Activated CD4-positive, alpha-beta T cell treated with anti-CD3 and anti-CD28 coated beads for 4 hours (primary cell): ENCODE results near the gene SHROOM2.
"Not testable (repeated sequence)": the region's sequence is repeated elsewhere in the genome, so short reads cannot be mapped to it uniquely, and the experiment has no call there.

Experiments
- DNase-seq, 2 donors: peaks; one replicate each; pipeline ENCODE4 v3.0.0-alpha.2; 2020

Gene SHROOM2

DNA sequence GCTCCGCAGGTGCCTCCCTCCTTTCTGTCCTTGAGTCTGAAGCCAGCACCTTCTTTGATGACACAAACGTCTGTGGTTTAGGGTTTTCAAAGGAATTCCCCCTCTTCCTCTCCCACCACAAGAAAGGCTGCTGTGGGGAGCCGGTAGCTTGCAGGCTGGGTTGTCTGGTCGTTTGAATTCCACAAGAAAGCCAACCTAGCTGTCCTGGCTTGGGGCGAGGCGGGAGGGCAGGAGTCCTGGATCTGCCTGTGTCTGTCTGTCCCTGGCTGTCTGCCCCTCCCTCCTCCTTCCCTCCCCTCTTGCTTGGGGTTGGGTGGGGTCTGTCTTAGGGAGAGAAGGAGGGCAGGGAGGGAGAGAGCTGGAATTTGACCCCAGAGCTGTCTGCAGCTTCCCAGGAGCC, 56.3 kb downstream of the SHROOM2 start:
- no peak for DNase-seq

DNA sequence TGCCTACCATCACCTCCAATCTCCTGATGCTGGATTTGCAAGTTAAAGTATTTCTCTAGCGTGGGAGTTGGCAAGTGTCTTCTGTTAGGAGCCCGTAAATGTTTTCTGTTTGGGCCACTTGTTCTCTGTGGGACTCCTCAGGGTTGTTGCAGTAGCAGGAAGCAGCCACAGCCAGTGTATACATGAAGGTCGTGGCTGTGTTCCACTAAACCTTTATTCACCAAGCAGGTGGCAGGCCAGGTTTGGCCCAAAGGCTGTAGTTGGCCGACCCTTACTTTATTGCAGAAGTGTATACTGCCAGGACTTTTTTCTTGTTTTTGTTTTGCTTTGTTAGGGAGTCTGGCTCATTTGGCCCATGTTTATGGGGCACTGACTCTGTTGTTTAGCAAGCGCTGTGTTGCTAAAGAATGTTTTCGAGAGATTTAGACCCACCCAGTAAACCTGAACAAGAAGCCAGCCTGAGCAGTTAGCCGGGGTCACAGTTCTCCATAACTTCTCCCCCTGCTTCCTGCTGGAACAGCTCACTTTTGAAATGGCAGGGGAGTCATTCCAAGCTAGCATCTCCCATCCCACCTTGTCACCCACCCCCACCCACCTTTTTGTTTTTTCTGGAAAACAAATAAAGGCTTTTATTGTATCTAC, 58.8 kb downstream of the SHROOM2 start:
- no peak for DNase-seq

DNA sequence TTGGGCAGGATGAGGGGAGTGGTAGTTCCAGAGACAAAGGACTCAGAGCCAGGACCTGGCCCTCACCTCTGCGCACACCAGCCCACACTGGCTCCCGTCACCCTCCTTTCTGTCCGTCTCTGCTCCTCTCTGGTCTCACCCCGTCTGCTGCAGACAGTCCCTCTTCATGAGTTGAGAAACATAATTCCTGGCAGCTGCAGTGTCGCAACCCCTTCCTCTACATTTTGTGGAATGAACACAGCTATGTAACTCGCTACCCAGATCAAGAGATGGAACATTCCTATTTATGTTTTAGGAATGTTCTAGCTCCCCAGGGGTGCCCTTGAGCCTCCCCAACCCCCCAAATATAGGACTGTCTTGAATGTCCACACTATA, 59.3 kb downstream of the SHROOM2 start:
- no peak for DNase-seq

DNA sequence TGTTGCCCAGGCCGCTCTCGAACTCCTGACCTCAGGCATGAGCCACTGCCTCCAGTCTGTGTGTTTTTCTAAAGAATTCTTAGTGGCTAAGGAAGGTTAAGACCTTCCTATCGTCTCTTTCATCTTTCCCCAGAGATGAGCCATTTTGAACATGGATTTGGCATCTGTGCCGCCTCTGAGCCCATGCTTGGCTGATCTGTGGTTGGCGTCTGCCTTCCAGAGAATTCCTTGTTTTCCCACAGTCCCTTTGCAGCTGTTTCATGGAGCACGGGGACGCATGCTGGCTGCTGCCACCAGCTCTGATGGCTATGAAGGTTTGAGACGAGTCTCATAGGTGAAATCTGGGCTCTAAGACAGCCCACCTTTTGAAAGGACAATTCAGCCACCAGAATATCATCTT, 60.4 kb downstream of the SHROOM2 start:
- DNase-seq = no peak

DNA sequence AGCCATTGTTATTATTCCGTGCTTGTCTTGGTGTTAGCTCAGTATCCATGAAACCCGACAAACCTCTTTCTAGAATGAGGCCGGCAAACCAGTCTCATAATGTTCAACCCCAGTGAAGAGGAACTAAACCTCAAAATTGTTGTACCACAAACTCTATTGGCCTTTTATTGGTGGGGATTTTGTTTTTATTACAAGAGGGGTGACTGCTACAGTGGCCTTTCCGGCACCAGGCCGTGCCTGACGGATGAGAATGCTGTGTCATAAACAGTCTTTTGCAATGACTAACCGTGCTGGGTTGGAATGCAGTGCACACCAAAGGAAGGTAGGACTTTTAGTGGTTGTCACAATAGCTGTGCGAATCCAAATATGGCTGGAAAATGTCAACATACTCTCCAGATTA, 60.8 kb downstream of the SHROOM2 start:
- DNase-seq = no peak

DNA sequence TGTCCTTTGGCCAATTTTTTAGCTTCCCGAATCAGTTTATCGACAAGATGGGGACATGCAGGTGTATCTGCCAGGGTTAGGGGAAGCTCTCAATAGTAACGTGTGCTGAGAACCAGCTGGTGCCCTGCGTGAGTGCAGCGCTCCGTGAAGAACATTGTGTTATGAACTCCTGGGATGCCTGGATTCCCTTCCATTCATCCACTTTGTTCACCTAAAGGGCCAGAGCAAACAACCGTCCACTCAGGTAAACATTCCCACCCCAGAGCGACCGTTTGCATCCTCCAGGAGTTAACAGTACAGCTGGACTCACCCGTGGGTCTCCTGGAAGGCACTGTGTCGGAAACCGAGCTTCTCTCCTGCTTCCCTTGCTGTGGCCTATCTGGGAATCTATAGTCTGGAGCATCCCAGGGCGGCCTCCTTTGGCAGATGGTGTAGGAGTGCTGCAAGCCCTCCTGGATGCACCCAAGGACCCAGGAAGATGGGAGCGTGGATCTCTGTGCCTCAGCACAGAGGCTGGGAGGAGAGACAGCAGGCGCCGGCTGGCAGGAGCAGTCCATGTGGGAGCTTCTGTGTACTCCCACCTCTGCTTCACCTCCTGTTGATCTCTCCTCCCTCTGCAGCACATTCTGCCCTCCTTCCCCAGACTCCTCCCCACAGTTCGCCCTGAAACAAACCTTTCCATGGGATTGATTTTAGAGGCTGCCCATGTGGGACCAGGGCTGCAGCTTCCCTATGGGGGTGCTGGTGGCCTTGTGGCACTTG, 62.7 kb downstream of the SHROOM2 start:
- DNase-seq = no peak

DNA sequence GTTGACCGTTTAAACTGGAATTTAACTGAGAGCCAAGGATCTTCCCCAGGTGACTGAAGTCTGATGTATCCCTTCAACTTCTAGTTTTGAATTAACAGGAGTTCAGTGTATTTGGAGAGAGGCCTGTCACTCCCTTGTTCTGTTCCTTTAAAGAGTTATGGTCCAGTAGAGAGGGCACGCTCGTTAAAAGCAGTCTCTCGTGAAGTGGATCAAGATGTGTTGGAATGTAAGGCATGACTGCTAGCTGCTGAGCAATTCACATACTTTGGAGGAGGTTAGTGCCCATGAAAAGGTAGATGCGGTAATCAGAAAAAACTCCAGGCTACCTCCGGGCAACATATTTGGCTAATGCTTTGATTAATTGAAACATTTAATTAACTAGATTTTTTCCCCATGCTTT, 65.7 kb downstream of the SHROOM2 start:
- DNase-seq = no peak

DNA sequence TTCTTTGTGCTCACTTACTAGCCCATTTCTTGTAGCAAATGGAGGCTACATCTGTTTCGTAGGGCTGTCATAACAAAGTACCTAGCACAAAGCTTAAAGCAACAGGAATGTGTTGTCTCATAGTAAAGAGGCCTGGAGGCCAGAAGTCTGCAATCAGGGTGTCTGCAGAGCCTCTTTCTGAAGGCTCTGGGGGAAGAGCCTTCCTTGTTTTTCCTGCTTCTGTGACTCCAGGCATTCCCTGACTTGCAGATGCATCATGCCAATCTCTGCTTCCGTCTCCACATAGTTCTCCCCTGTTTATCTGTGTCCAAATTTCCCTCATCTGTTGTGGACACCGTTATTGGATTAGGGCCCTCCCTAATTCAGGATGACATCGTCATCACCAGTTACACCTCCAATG, 67.1 kb downstream of the SHROOM2 start:
- no peak for DNase-seq

DNA sequence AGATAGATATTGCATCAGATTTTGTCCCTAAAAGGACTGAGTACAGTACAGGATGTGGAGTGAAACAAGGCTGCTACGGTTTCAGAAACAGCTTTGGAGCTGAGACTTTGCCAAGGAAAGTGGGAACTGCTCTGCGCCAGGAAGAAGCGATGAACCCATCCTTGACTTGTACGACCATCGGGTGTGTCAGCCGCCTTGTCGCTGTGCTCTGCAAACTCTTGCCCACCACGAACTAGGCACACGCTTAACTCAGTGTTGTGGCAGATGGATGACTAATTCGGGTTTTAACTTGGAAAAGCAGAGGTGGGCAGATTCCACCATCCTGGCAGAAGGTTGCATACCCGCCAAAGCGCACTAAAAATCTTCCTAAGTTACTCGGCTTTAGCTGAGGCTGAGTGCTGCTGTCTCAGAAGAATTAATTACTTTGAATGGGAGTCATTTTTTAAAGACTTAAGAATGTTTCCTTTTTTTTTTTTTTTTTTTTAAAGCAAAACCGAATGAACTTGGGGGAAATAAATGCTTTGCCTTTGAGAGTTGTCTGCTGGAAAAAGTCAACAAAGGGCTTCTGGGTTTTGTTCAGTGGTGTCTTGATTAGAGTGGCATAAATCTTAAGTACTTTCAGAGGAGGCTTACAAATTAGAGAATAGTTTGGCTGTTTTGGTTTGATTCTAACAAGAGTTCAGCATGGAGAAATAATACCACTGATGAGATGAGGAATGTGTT, 69.5 kb downstream of the SHROOM2 start:
- no peak for DNase-seq

DNA sequence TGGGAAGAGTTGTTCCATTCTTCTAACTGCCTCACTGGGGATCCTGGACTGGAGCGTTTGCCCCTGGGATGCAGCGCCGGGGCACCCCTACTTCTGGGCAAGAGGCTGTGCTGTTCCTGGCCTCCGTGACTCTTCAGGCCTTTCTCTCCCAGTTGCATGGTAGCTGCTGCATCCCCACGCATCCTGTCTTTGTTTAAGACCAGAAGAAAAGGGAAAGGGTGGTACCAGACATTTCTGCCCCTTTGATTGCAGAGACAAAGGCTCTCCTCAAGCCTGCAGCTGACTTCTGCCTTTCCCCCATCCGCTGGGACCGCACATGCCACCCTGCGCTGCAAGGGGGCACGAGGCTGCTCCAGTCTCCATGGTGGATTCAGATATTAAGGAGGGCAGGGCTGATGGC, 70.4 kb downstream of the SHROOM2 start:
- no peak for DNase-seq

DNA sequence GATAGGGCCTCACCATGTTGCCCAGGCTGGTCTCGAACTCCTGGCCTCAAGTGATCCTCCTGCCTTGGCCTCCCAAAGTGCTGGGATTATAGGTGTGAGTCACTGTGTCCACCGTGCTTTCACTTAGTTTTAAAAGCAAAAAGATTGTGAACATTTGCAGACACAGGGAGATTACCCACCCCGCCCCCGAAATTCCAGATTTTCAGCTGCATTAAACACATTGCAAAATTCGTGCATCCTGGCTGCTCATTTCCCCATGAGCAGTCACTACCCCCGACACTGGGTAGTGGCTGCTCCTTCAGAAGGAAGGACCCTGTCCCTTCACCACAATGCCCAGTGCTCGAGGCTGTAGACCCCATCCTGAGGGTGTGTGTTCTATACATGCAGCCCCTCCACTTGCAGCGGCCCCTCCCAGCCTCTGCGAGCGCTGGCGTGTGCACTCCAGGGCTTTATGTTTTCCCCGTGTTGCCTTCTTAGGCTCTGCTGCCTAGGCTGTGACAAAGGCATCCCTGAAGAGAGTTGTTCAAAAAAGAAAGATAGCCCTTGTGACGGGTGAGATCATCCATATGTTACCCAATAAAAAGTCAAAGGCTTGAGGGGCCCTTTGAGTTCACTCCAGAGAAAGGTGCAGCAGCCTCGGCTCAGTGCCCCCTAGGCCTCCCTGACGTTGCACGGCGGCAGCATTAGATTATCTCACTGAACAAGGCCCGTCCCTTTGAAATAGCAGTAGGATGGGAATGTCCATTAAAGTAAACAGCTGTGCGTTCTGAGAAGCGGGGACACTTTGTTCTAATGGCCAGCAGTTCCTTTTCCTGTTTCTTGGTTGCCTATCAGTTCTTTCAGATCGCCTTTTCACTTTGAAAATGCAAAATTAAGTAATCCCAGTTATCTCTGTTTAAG, 71.6 kb downstream of the SHROOM2 start:
- no peak for DNase-seq

DNA sequence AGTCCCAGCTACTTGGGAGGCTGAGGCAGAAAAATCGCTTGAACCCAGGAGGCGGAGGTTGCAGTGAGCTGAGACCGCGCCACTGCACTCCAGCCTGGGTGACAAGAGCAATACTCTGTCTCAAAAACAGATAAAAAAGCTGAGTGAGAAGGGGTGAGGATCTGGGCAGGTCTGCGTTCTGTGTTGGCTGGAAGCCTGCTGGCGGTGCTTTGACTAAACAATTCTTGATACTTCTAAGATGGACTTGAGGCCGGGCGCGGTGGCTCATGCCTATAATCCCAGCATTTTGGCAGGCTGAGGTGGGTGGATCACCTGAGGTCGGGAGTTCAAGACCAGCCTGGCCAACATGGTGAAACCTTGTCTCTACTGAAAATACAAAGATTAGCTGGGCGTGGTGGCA, 72.5 kb downstream of the SHROOM2 start:
- not testable (repeated sequence) for DNase-seq

DNA sequence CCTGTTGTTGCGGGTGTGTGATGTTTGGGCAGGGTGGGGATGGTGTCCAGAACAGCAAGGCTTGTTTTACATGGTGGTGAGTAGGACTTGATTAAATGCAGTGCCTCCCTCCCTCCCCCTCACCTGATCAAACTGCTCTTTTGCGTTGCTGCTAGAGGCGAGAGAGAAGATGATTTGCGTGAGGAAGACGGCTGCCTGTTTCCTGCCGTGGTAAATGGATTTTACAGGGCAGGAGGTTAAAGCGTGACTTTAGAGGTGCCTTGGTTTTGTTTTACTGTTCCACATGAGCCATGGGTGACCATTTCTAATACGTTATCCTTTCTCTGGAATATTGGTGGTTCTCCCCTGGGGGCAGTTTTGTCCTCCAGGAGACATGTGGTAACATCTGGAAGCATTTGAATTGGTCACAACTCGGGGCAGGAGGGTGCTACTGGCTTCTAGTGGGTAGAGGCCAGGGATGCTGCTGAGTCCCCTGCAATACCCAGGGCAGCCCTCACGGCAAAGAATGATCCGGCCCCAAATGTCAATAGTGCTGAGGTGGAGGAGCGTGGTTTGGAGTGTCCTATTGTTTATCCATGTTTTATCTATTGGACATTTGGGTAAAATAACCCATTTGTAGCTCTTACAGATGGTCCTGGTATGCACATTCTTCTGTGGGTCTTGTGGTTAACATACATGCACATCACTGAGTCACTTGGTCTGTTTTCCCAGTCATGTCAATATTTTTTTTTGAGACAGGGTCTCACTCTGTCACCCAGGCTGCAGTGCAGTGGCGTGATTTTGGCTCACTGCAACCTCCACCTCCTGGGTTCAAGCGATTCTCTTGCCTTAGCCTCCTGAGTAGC, 73.7 kb downstream of the SHROOM2 start:
- DNase-seq = no peak

DNA sequence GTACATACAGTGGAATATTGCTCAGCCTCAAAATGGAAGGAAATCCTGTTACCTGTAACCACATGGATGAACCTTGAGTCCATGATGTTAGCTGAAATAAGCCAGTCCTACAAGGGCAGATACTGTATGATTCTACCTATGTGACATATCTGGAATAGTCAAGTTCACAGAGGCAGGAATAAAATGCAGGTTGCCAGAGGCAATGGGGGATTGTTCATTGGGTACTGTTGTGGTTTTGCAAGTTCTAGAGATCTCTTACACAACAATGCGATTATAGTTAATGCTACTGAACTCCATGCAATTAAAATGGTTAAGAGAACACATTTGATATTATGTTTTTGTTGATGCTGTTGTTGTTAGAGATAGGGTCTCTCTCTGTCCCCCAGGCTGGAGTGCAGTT, 74.6 kb downstream of the SHROOM2 start:
- no peak for DNase-seq

DNA sequence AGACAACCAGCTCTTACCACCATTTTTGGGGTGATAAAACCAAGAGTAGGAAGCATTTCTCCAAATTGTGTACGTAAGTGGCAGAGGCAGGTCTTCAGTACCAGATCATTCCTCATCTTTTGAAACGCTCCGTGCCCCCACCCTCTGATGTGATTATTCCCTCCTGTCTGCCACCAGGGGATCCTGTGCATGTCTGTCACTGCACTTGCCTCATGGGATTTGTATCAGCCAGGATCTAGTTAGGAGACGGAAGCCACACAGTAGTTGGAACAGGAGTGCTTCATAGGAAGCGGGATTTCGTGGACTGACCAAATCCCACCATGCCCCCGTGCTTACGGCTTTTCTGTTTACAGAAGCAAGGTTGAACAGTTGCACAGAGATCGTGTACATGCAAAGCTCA, 75.5 kb downstream of the SHROOM2 start:
- no peak for DNase-seq

DNA sequence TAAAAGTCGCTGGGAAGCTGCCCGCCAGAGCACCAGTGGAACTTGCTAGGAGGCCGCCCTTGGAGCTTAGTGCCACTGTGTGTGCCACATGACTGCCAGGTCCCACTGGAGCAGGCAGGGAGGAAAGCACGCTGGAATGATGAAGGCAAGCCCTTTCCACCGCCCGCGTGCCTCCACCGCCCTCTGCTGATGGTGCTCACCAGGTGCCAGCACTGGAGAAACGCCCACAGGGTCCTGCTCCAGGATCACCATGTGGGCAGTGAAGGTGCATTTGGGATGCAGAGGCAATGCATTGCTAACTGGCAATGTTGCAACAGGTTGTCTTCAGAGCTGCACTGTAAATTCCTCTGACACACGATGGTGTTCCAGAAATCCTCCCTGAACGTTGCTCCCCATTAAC, 76.3 kb downstream of the SHROOM2 start:
- DNase-seq = no peak

DNA sequence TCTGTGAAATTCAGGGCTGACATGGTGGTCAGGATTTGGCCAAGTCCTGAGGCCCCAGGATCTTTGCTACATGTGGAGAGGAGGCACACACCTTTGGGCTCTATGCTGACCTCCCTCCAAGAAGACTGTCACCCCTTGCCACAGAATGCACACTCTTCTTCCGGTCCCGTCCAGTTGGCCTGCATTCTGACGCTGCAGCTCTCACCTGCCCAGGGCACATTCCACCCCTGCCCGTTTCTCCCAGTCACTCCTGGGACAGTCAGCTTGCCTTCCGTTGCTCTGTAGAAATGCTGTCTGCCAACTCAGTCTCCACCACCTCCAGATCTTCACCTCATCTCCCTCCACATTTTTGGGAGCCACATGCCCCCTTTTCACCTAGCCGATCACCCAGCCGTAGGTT, 76.7 kb downstream of the SHROOM2 start:
- DNase-seq = no peak

DNA sequence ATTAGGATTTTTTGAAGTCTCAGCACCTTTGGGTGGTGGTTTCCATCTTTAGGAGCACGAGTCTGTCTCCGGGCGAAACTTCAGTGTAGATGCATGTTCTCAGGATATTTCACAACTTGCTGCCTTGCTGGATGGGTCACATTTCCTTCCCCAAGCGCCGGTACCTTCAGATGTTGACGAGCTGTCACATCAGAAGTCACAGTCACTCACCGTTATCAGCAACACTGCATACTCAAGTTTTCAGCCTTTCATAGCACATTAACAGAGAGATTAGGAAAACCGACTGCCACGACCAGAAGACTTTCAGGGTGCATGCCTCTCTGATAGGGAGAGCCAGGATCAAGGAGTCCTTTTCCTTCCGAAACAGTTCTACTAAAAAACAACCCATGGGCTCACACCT, 77.8 kb downstream of the SHROOM2 start:
- DNase-seq = no peak

DNA sequence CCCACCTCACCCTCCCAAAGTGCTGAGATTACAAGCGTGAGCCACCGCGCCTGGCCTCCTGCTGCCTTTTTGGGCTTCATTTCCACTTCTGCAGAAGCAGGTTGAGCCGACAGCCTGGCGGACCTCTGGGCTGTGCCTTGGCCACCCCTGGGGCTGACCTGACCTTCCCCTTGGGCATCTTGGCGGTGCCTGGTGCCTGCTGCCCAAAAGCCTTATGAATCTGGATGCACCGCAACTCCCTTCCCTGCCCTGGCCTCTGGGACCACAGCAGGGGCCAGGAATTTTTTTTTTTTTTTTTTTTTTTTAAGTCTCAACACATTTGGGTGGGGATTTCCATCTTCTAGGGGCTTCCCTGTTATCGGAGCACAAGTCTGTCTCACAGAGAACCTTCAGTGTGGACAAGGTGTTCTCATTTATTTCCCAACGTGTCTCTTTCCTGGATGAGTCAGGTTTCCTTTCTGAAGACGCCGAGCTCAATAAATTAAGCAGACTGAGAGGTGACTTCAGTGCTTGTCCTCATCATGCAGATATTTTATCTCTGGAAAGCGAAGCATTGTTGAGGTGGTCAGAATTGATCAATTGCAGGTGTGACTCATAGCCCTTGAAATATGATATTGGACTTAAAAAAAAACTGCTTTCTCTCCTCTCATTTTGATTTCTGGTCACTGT, 79.7 kb downstream of the SHROOM2 start:
- no peak for DNase-seq

DNA sequence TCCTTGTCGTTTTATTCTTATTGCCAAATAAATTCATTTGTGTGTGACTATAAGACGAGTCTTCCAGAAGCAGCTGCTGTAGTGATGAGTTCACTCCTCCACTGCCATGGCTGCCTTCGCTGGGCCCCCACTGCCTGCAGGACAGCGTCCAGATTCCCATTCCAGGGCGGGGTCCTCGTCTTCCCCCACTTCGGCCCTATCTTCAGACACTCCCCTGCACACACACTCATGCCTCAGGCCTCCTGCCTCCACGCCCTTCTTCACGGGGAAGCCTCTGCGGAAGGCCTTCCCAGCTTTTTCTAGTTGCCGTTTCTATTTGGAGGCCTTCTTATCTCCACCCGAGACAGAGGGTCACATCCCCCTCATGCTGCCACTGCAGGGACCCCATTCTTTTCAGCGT, 80.4 kb downstream of the SHROOM2 start:
- DNase-seq = no peak

DNA sequence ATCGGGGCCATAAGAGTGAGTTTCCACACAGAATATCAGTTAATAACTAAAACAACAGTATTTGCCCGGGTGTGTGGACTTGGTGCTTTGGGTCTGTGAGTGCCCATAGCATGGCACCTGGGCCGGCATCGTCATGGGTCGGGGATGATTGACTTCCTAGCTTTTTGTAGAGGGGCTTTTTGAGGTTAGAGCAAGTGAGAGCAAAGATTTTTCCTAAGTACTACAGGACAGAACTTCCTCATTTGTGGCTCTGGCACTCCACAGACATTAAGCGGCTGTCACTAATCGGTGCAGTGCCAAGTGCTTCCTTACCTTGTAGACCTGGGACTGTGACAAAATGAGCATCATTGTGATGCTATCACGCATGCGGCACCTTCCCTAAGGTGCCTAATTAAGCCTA, 81.0 kb downstream of the SHROOM2 start:
- DNase-seq = no peak

DNA sequence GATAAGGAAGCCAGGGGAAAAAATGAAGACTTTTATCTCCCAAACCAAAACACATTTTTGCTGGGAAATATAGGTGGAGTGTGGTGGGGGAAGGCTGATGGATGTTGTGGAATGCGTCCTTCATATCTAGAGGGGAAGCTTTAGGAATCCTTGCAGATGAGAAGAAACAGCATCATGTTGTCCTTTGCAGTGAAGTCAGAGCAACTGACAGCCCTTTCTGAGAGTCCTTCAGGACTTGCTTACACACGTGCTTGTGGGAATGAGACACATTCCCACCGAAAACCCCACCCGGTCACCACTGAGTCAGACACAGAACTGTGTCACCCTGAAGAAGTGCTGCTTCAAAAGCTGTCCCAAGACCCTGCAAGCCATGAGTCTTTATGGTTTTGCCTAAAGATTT, 81.5 kb downstream of the SHROOM2 start:
- no peak for DNase-seq
